ENCODE results near the gene ZNF853.
"Not testable (repeated sequence)": the region's sequence is repeated elsewhere in the genome, so short reads cannot be mapped to it uniquely, and the experiment has no call there.

The ZNF853 gene

DNA sequence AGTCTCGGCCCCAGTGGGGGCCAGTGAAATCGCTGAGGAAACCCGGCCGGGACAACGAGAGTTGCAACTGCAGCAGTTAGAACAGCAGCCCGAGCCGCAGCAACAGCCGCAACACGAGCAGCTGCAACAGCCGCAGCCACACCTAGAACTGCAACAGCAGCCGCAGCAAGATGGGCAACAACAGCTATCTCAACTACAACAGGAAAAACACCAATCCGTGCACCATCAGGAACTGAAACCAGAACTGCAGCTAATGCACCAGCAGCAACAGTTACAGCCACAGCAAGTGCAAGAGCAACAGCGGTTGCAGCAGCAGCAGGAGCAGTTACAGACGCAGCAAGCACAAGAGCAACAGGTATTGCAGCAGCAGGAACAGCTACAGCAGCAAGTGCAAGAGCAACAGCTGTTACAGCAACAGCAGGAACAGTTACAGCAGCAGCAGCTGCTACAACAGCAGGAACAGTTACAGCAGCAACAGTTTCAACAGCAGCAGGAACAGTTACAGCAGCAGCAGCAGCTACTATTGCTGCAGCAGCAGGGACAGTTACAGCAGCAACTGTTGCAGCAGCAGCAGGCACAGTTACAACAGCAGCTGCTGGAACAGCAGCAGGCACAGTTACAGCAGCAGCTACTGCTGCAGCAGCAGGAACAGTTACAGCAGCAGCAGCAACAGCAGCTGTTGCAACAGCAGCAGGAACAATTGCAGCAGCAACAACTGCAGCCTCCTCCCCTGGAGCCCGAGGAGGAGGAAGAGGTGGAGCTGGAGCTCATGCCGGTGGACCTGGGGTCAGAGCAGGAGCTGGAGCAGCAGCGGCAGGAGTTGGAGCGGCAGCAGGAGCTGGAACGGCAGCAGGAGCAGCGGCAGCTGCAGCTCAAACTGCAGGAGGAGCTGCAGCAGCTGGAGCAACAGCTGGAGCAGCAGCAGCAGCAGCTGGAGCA, 6.1 kb downstream of the ZNF853 start:
- H3K4me1 ChIP-seq (ENCODE audit: control insufficient read depth, insufficient read depth, low read length) = no peaks in the 10 kb centered on the region
- no peak overlapping the region for H3K27ac ChIP-seq (ENCODE audit: insufficient read depth, low read depth, low read length, poor library complexity, severe bottlenecking)
- WGBS, 2 experiments = 95 to 96% methylated on average over 20 of the region's 20 CpGs
- no peak overlapping the region for H3K4me3 ChIP-seq (ENCODE audit: insufficient read depth, low read depth, low read length)
- no peaks in the 10 kb centered on the region for H3K9me3 ChIP-seq (ENCODE audit: control insufficient read depth, low read length)
- no peaks in the 10 kb centered on the region for H3K27me3 ChIP-seq (ENCODE audit: control insufficient read depth, insufficient read depth, low read length, poor library complexity, severe bottlenecking)
- peaks cover 12% of the 10 kb centered on the region for H3K36me3 ChIP-seq (ENCODE audit: control insufficient read depth, insufficient read depth, low read length)

- WGBS, 2 experiments = 96% methylated on average over 67 of the region's 67 CpGs
- no peaks in the 10 kb centered on the region for H3K9me3 ChIP-seq (ENCODE audit: control insufficient read depth, low read length)
- peaks cover 12% of the 10 kb centered on the region for H3K36me3 ChIP-seq (ENCODE audit: control insufficient read depth, insufficient read depth, low read length)
- H3K27ac ChIP-seq (ENCODE audit: insufficient read depth, low read depth, low read length, poor library complexity, severe bottlenecking) = no peak overlapping the region
- H3K4me3 ChIP-seq (ENCODE audit: insufficient read depth, low read depth, low read length) = no peak overlapping the region
- no peaks in the 10 kb centered on the region for H3K4me1 ChIP-seq (ENCODE audit: control insufficient read depth, insufficient read depth, low read length)
- H3K27me3 ChIP-seq (ENCODE audit: control insufficient read depth, insufficient read depth, low read length, poor library complexity, severe bottlenecking) = no peaks in the 10 kb centered on the region
Measured at GRCh38 chr7:6622134-6622710, 6.8 kb downstream of the ZNF853 start.

- WGBS, 2 experiments = 89% methylated on average over 15 of the region's 15 CpGs
- no peaks in the 10 kb centered on the region for H3K9me3 ChIP-seq (ENCODE audit: control insufficient read depth, low read length)
- H3K4me3 ChIP-seq (ENCODE audit: insufficient read depth, low read depth, low read length) = no peak overlapping the region
- peaks cover 12% of the 10 kb centered on the region for H3K36me3 ChIP-seq (ENCODE audit: control insufficient read depth, insufficient read depth, low read length)
- no peaks in the 10 kb centered on the region for H3K27me3 ChIP-seq (ENCODE audit: control insufficient read depth, insufficient read depth, low read length, poor library complexity, severe bottlenecking)
- H3K27ac ChIP-seq (ENCODE audit: insufficient read depth, low read depth, low read length, poor library complexity, severe bottlenecking) = no peak overlapping the region
- H3K4me1 ChIP-seq (ENCODE audit: control insufficient read depth, insufficient read depth, low read length) = no peaks in the 10 kb centered on the region
Measured at GRCh38 chr7:6623589-6624245, 8.3 kb downstream of the ZNF853 start.

DNA sequence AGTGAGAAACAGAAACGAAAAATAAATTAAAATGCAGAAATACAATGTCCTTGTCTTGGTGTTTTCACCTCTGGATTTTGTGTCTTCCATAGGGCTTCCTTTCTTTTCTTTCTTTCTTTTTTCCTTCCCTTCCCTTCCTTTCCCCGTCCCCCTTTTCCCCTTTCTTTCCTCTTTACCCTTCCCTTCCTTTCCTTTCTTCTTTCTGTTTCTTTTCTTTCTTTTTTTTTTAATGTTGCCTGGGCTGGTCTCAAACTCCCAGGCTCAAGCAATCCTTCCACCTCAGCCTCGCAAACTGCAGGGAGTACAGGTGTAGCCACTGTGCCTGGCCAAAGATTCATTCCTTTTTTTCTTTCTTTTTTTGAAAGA, 8.8 kb downstream of the ZNF853 start:
- 92 to 93% methylated on average over 3 of the region's 3 CpGs for WGBS, 2 experiments
- Histone ChIP-seq H3K9me3 (ENCODE audit: control insufficient read depth, low read length) (no peaks in the 10 kb centered on the region), H3K4me1 (ENCODE audit: control insufficient read depth, insufficient read depth, low read length) (no peaks in the 10 kb centered on the region), H3K36me3 (ENCODE audit: control insufficient read depth, insufficient read depth, low read length) (peaks cover 12% of the 10 kb centered on the region), H3K27ac (ENCODE audit: insufficient read depth, low read depth, low read length, poor library complexity, severe bottlenecking) (no peak overlapping the region), H3K27me3 (ENCODE audit: control insufficient read depth, insufficient read depth, low read length, poor library complexity, severe bottlenecking) (no peaks in the 10 kb centered on the region), H3K4me3 (ENCODE audit: insufficient read depth, low read depth, low read length) (no peak overlapping the region)

GRCh38 chr7:6628045-6628444, 12.6 kb downstream of the ZNF853 start:
- H3K4me1 ChIP-seq (ENCODE audit: control insufficient read depth, insufficient read depth, low read length) = no peaks in the 10 kb centered on the region
- H3K9me3 ChIP-seq (ENCODE audit: control insufficient read depth, low read length) = no peaks in the 10 kb centered on the region
- no peaks in the 10 kb centered on the region for H3K36me3 ChIP-seq (ENCODE audit: control insufficient read depth, insufficient read depth, low read length)
- no peak overlapping the region for H3K4me3 ChIP-seq (ENCODE audit: insufficient read depth, low read depth, low read length)
- H3K27me3 ChIP-seq (ENCODE audit: control insufficient read depth, insufficient read depth, low read length, poor library complexity, severe bottlenecking) = no peaks in the 10 kb centered on the region
- 89 to 90% methylated on average over 6 of the region's 6 CpGs for WGBS, 2 experiments
- H3K27ac ChIP-seq (ENCODE audit: insufficient read depth, low read depth, low read length, poor library complexity, severe bottlenecking) = no peak overlapping the region

DNA sequence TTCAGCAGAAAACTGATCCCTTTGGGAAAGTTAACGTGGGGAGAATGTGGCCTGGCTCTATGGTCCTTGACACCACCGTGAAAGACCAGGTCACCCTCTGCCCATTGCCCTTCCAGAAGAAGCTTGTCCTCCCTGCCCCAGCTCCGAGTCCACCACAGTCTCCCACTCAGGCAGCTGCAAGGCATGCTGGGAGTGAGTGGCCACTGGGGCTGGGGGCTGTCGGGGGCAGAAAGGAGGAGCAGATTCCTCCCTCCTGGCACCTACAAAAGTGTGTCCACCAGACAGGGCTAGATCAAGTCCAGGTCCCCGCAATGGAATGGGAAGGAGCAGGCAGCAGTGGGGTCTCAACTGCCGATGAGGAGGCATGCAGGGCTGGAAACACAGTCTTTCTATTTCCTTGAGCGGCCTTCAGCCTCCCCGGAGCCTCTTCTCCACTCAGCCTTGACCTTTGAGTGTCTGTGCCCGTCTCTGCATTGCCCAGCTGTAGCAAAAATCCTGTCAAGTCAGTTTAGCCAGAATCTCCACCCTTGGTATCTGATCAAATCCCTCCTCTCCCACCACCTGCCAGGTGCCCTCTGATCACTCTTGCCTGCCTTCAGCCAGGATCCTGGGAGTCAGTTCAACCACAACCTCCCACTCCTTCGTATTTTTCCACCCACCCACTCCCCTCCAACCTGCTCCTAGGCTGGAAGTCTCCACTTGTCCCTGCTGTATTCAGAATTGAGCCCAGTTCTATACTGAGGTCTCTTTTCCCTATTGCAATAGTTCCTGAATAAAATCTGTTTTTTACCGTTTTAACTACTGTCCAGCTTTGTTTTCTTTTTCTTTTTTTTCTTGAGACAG, 14.8 kb downstream of the ZNF853 start:
- 87% methylated on average over 11 of the region's 11 CpGs for WGBS, 2 experiments
- Histone ChIP-seq H3K27ac (ENCODE audit: insufficient read depth, low read depth, low read length, poor library complexity, severe bottlenecking) (no peak overlapping the region), H3K27me3 (ENCODE audit: control insufficient read depth, insufficient read depth, low read length, poor library complexity, severe bottlenecking) (no peaks in the 10 kb centered on the region), H3K4me3 (ENCODE audit: insufficient read depth, low read depth, low read length) (no peak overlapping the region), H3K9me3 (ENCODE audit: control insufficient read depth, low read length) (no peaks in the 10 kb centered on the region), H3K36me3 (ENCODE audit: control insufficient read depth, insufficient read depth, low read length) (no peaks in the 10 kb centered on the region), H3K4me1 (ENCODE audit: control insufficient read depth, insufficient read depth, low read length) (no peaks in the 10 kb centered on the region)

GRCh38 chr7:6631605-6632004, 16.2 kb downstream of the ZNF853 start:
- 80 to 83% methylated on average over 7 of the region's 7 CpGs for WGBS, 2 experiments
- Histone ChIP-seq H3K4me3 (ENCODE audit: insufficient read depth, low read depth, low read length) (no peak overlapping the region), H3K4me1 (ENCODE audit: control insufficient read depth, insufficient read depth, low read length) (no peaks in the 10 kb centered on the region), H3K9me3 (ENCODE audit: control insufficient read depth, low read length) (no peaks in the 10 kb centered on the region), H3K36me3 (ENCODE audit: control insufficient read depth, insufficient read depth, low read length) (no peaks in the 10 kb centered on the region), H3K27ac (ENCODE audit: insufficient read depth, low read depth, low read length, poor library complexity, severe bottlenecking) (no peak overlapping the region), H3K27me3 (ENCODE audit: control insufficient read depth, insufficient read depth, low read length, poor library complexity, severe bottlenecking) (no peaks in the 10 kb centered on the region)

GRCh38 chr7:6634021-6634420, 18.6 kb downstream of the ZNF853 start:
- no peaks in the 10 kb centered on the region for H3K27me3 ChIP-seq (ENCODE audit: control insufficient read depth, insufficient read depth, low read length, poor library complexity, severe bottlenecking)
- H3K4me3 ChIP-seq (ENCODE audit: insufficient read depth, low read depth, low read length) = no peak overlapping the region
- WGBS, 2 experiments = 90 to 91% methylated on average over 8 of the region's 8 CpGs
- no peak overlapping the region for H3K27ac ChIP-seq (ENCODE audit: insufficient read depth, low read depth, low read length, poor library complexity, severe bottlenecking)
- H3K4me1 ChIP-seq (ENCODE audit: control insufficient read depth, insufficient read depth, low read length) = peaks cover 5% of the 10 kb centered on the region
- no peaks in the 10 kb centered on the region for H3K9me3 ChIP-seq (ENCODE audit: control insufficient read depth, low read length)
- no peaks in the 10 kb centered on the region for H3K36me3 ChIP-seq (ENCODE audit: control insufficient read depth, insufficient read depth, low read length)

DNA sequence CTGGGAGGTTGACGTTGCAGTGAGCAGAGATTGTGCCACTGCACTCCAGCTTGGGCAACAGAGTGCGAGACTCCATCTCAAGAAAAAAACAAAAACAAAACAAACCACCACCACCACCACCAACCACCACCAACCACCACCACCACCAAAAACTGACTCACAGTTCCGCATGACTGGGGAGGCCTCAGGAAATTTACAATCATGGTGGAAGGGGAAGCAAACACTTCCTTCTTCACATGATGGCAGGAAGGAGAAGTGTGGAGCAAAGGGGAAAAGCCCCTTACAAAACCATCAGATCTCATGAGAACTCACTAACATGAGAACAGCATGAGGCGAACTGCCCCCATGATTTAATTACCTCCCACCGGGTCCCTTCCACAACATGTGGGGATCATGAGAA, 19.6 kb downstream of the ZNF853 start:
- not testable (repeated sequence) for H3K36me3 ChIP-seq (ENCODE audit: control insufficient read depth, insufficient read depth, low read length); H3K9me3 ChIP-seq (ENCODE audit: control insufficient read depth, low read length); H3K27me3 ChIP-seq (ENCODE audit: control insufficient read depth, insufficient read depth, low read length, poor library complexity, severe bottlenecking); H3K4me1 ChIP-seq (ENCODE audit: control insufficient read depth, insufficient read depth, low read length); H3K27ac ChIP-seq (ENCODE audit: insufficient read depth, low read depth, low read length, poor library complexity, severe bottlenecking); H3K4me3 ChIP-seq (ENCODE audit: insufficient read depth, low read depth, low read length)
- WGBS, 2 experiments = 89 to 94% methylated on average over 5 of the region's 5 CpGs

Measured in ectodermal cell (in vitro differentiated cells).